Activated CD4-positive, alpha-beta T cell treated with anti-CD3 and anti-CD28 coated beads, Interleukin-2, amount 10 ng/mL, durations not matched to agents 24 days and 14 days (primary cell): ENCODE measurements around the gene AMER2. TPM values are rescaled to one million over a fixed set of nuclear protein-coding genes. Genes with fewer than 3 reads are reported as not detected.

Experiments used
- DNase-seq: peaks from one replicate; pipeline ENCODE4 v3.0.0; 2022
- H3K27ac Mint-ChIP-seq: one replicate; pipeline ENCODE4 v1.8.0; 2022; ENCODE audit warnings: mild to moderate bottlenecking, mixed read lengths
- H3K27me3 Mint-ChIP-seq: one replicate; pipeline ENCODE4 v1.8.0; 2022; ENCODE audit warnings: mixed read lengths
- H3K36me3 Mint-ChIP-seq: one replicate; pipeline ENCODE4 v1.8.0; 2022; ENCODE audit warnings: low read depth, mild to moderate bottlenecking, mixed read lengths
- H3K4me1 Mint-ChIP-seq: one replicate; pipeline ENCODE4 v1.8.0; 2021; ENCODE audit warnings: mixed read lengths
- H3K4me3 Mint-ChIP-seq: one replicate; pipeline ENCODE4 v1.8.0; 2022; ENCODE audit warnings: mild to moderate bottlenecking, moderate library complexity, mixed read lengths
- H3K9me3 Mint-ChIP-seq: one replicate; pipeline ENCODE4 v1.8.0; 2021; ENCODE audit warnings: mixed read lengths
- intact Hi-C: fragments of 100-400 bp; cut with micrococcal nuclease; formaldehyde crosslinking; loops from one replicate; pipeline ENCODE4 v1.15.1; 2023
- total RNA-seq: library from RNA; stranded (reverse); gene quantifications from 2 replicates; pipeline ENCODE4 v1.2.3, GENCODE V29; 2022

Gene AMER2
- total RNA-seq, 1 donor from 2014 or later = not detected

DNA sequence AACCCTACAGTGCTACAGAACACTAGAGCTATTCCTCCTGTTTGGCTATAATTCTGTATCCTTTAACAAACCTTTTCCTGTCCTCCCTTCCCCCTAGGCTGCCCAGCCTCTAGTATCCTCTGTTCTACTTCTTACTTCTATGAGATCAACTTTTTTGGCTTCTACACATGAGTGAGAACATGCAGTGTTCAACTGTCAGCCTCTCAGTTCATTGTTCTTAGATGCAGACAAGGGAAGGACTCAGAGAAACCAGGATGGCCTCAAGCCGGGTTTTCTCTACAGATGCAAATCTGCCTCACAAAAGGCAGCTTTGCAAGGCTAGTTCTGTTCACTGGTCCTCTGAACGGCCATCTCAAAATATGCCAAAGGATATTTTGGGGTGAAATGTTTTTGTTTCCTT, 18.4 kb downstream of the AMER2 start:
- peaks cover 13% of the 10 kb centered on the region for H3K27me3 Mint-ChIP-seq
- no peaks in the 10 kb centered on the region for H3K9me3 Mint-ChIP-seq
- intact Hi-C loops = no loop called here
- no peaks in the 10 kb centered on the region for H3K36me3 Mint-ChIP-seq
- H3K4me1 Mint-ChIP-seq = no peaks in the 10 kb centered on the region
- H3K27ac Mint-ChIP-seq = no peak overlapping the region
- no peak for DNase-seq
- H3K4me3 Mint-ChIP-seq = no peak overlapping the region

DNA sequence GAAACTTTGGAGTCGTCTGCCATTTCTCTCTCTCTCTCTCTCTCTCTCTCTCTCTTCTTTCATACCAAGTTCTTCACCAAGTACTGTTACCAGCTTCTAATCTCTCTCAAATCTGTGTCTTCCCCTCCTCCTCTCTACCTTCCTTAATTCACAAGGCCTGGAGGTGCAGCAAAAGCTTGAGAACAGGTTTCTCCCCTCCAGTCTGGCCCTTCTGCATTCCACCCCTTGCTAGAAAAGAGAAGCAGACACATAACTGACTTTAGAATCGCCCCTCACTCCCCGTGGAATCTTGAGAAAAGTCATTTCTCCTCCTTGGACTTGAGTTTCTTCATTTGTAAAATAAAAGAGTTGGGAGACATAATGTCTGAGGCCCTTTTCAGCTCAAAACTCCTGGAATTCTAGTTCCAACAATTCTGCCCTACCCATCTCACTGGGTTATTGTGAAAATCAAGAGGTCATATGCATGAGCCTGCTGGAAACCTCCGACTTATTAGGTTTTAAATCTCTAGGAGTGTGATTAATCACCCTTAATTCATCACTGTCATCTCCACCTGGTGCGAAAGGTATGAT, 20.4 kb downstream of the AMER2 start:
- no peak for DNase-seq
- peaks cover 13% of the 10 kb centered on the region for H3K27me3 Mint-ChIP-seq
- H3K36me3 Mint-ChIP-seq = no peaks in the 10 kb centered on the region
- H3K4me1 Mint-ChIP-seq = no peaks in the 10 kb centered on the region
- no peak overlapping the region for H3K27ac Mint-ChIP-seq
- intact Hi-C loops = no loop called here
- no peak overlapping the region for H3K4me3 Mint-ChIP-seq
- H3K9me3 Mint-ChIP-seq = no peaks in the 10 kb centered on the region

DNA sequence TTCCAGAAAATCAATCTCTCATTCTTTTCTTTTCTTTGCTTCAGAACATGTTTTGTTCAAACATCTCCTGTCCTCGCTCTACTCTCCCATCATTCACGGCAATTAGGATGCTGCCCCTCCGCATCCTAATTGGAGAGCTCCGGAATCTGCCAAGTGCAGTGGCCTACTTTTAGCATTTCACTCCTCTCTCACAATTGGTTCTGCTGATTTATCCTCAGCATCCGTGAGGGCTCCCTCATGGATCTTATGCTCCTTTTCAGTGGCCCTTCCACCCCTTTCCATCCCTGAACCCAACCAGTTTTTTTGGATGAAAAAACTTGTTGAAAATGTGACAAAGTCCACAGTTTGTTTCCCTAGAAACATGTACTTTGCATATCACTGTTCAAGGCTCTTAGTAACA, 22.4 kb downstream of the AMER2 start:
- DNase-seq = no peak
- no peak overlapping the region for H3K4me3 Mint-ChIP-seq
- intact Hi-C loops = no loop called here
- H3K27me3 Mint-ChIP-seq = peaks cover 13% of the 10 kb centered on the region
- no peaks in the 10 kb centered on the region for H3K4me1 Mint-ChIP-seq
- H3K9me3 Mint-ChIP-seq = no peaks in the 10 kb centered on the region
- no peaks in the 10 kb centered on the region for H3K36me3 Mint-ChIP-seq
- no peak overlapping the region for H3K27ac Mint-ChIP-seq

DNA sequence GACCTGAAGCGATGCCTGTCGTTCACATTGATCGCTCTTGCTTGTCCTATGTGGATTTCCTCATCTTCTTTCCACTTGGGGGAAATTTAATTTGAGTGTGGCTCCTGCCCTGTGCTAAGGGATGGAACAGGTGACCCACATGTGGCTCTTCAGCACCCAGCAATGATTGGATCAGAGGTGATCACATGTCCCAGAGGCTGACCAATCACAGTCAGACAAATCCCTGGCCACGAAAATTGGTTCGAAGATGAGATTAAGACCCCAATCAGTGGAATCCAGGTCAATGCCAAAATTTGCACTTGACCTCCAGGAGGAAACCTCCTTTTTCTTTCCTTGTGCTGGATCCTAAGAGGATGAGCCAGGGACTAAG, 23.7 kb downstream of the AMER2 start:
- Mint-ChIP-seq H3K27me3 (peaks cover 11% of the 10 kb centered on the region), H3K9me3 (no peaks in the 10 kb centered on the region), H3K36me3 (no peaks in the 10 kb centered on the region), H3K4me3 (no peak overlapping the region), H3K27ac (no peak overlapping the region), H3K4me1 (no peaks in the 10 kb centered on the region)
- DNase-seq = no peak
- intact Hi-C loops = no loop called here

DNA sequence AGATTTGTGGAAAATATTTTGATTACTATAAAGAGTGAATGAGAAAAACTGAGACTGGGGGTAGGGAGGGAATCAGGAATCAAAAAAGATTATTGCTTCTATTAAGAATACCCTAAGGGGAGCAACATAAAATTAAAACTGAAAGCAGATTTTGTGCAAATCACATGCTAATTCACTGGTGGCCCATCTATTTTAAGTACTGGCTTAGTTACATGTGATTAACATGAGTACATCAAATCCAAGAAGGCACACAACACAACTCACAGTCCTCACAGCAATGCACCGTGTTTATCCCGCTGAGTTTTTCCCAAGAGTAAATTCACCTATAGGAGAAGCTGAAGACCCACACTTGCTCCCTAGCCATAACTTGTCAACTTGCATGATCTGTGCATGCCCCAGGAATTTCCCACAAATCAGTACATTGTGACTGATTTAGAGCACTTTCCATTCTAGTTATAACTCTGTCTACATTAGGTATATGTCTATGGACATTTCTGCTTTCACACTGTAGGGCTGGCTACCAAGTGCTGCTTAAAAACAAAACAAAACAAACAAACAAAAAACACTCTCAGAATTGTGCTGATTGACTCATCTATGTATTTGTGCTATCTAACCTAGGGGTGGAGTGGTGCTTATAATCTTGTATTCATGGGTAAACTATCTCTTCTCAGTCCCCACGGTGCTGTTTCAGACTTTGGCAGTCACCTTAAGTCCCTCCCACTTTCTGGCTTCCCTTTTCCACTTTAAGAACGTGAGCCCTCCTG, 24.3 kb downstream of the AMER2 start:
- Mint-ChIP-seq H3K4me3 (no peak overlapping the region), H3K27me3 (peaks cover 11% of the 10 kb centered on the region), H3K4me1 (no peaks in the 10 kb centered on the region), H3K36me3 (no peaks in the 10 kb centered on the region), H3K27ac (no peak overlapping the region), H3K9me3 (no peaks in the 10 kb centered on the region)
- intact Hi-C loops = no loop called here
- DNase-seq = no peak

DNA sequence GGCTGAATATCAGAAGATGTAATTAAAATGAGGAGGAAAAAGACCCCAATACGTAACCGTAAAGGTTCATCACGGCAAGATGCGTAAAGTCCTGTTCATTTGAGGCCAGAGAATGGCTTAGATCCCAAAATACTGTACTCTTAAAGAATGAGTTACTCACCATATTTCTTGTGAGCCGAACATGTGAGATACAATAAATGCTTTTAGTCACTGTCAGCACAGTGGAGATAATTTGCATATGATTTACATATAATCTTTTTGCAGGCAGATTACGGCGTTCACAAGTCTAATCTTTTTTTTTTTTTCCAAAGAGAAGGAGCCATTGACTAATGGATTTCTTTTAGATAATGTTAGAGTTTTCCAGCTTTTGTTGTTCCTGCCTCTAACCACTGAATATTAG, 28.4 kb downstream of the AMER2 start:
- intact Hi-C loops = no loop called here
- Mint-ChIP-seq H3K9me3 (no peaks in the 10 kb centered on the region), H3K4me3 (no peak overlapping the region), H3K27ac (no peak overlapping the region), H3K4me1 (no peaks in the 10 kb centered on the region), H3K27me3 (no peaks in the 10 kb centered on the region), H3K36me3 (no peaks in the 10 kb centered on the region)
- no peak for DNase-seq

DNA sequence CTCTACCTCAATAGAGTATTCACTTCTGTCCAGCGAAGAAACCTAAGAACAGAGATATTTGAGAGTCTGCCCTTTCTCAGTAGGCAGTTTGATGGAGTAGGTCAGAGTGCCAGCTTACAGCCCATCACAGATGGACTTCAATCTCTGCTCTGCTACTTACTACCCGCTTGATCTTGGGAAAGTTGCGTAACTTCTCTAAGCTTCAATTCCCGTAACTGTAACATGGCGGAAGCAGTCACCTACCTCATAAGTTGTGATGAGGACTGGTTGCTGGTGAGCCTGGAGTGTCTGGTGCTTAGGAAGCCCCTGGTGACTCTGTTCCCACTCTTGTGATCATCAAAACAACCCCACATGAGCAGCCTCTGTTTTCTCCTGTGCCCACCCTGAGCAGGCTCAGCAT, 31.0 kb downstream of the AMER2 start:
- Mint-ChIP-seq H3K27me3 (peaks cover 9% of the 10 kb centered on the region), H3K36me3 (no peaks in the 10 kb centered on the region), H3K4me3 (no peak overlapping the region), H3K9me3 (no peaks in the 10 kb centered on the region), H3K4me1 (no peaks in the 10 kb centered on the region), H3K27ac (no peak overlapping the region)
- no peak for DNase-seq
- intact Hi-C loops = no loop called here

DNA sequence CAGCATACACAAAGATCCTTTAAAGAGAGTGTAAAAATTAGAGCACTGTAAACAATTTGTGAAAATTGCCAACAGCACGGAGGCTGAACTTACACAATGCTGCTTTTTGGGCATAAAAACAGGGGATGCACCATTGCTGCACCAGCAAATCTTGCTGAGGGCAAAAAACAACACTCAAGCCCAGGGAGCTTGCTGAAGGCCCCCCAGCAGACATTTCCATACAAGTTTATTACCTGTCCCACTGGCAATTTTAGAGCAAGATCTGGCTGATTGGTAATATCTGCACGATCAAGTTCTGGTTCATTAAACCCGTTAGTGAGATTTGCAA, 34.3 kb downstream of the AMER2 start:
- H3K4me1 Mint-ChIP-seq = no peaks in the 10 kb centered on the region
- intact Hi-C loops = no loop called here

DNA sequence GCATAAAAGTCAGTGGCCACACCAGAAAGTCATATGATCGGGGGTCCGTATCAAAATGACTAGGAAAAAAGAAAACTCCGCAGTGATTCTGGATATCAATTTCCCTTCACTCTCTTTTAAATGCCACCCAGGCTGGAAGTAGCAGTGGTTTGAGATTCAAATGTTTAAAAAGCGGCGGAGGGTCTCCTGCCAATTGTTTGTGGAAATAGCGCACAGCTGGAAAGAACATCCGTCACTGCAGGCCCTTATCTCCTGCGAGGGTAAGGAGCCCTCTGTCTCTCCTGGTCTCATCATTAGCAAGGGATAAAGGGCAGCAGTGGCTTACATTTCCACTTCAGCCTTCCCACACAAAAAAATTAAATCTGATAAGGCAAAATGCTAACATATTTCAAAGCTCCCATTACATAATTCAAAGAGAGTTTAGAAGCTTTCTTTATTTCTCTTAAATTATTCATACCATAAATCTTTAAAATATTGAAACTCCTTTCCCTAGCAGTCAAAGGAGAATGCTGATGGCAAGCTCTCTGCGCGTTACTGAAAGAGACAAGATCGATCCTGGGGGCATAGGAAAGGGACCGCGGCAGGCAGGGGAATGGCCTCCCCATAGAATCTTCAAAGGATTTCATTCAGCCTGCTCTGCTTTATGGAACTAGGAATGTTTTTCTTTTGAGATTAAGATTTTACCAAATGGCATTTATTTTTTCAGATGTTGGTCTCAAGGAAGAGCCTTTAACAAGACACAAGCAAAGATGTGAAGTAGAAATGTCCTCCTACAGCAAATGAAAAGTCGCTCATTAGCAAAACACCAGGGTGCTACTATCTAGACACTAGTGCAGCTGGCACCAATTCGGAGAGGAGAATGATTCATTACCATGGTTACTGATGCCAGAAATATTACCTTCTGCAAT, 35.0 kb downstream of the AMER2 start:
- DNase-seq = no peak
- Mint-ChIP-seq H3K27me3 (peaks cover 18% of the 10 kb centered on the region), H3K36me3 (no peaks in the 10 kb centered on the region), H3K4me1 (no peaks in the 10 kb centered on the region), H3K4me3 (no peak overlapping the region), H3K27ac (no peak overlapping the region), H3K9me3 (no peaks in the 10 kb centered on the region)
- intact Hi-C loops = no loop called here

More for the DNA sequence above, 34.3 kb downstream of the AMER2 start:
- H3K36me3 Mint-ChIP-seq = no peaks in the 10 kb centered on the region
- no peaks in the 10 kb centered on the region for H3K9me3 Mint-ChIP-seq
- no peak for DNase-seq
- H3K27ac Mint-ChIP-seq = no peak overlapping the region
- peaks cover 17% of the 10 kb centered on the region for H3K27me3 Mint-ChIP-seq
- H3K4me3 Mint-ChIP-seq = no peak overlapping the region

DNA sequence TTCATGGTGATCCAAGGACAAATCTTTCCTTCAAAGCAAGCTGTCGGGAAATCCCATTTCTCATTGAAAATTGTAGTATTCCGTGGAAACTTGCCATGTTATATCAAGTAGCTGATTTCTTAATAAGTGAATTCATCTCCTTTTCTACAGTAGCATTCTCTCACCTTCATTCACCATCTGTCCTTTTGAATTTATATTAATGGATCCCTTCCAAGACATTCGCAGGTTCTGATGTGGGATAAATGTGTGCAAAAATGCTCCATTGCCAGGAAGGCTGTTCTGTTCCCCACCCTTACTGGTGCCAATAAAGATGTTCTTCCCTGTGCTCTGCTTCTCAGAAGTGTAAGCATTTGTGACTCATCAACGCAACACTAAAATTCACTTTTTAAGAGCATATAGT, 36.2 kb downstream of the AMER2 start:
- no peak for DNase-seq
- H3K9me3 Mint-ChIP-seq = no peaks in the 10 kb centered on the region
- peaks cover 20% of the 10 kb centered on the region for H3K27me3 Mint-ChIP-seq
- H3K4me1 Mint-ChIP-seq = no peaks in the 10 kb centered on the region
- H3K36me3 Mint-ChIP-seq = no peaks in the 10 kb centered on the region
- no peak overlapping the region for H3K4me3 Mint-ChIP-seq
- intact Hi-C loops = no loop called here
- no peak overlapping the region for H3K27ac Mint-ChIP-seq

DNA sequence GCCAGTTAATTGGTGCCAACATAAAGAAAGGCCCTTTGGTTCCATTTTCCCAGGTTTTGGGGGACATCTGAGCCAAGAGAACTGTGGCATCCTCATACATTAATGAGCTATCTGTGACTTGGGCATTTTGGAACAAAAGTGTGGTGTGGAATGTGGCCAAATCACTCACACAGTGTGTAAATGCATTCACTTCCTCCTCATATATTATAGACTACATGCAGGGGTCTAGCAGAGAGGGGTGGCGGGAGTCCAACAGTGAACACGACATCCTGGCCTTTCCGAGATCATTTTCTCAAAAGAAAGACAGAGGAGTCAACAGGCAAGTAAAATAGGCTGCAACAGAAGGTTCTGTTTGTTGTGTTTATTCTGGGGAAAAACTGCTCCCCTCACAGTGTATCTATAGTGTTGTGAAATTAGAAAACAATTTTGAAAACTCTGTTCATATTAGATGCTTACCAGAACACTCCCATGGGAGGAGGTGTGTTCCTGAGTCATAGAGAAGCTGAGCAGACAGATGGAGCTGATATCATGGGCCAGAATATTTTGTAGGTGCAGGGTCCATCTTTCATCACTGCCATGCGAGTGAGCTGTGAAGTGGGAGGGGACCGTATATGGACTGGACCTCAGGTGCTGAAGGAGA, 39.2 kb downstream of the AMER2 start:
- intact Hi-C loops = no loop called here
- Mint-ChIP-seq H3K4me3 (no peak overlapping the region), H3K36me3 (no peaks in the 10 kb centered on the region), H3K27ac (no peak overlapping the region), H3K27me3 (peaks cover 20% of the 10 kb centered on the region), H3K9me3 (no peaks in the 10 kb centered on the region), H3K4me1 (no peaks in the 10 kb centered on the region)
- no peak for DNase-seq

DNA sequence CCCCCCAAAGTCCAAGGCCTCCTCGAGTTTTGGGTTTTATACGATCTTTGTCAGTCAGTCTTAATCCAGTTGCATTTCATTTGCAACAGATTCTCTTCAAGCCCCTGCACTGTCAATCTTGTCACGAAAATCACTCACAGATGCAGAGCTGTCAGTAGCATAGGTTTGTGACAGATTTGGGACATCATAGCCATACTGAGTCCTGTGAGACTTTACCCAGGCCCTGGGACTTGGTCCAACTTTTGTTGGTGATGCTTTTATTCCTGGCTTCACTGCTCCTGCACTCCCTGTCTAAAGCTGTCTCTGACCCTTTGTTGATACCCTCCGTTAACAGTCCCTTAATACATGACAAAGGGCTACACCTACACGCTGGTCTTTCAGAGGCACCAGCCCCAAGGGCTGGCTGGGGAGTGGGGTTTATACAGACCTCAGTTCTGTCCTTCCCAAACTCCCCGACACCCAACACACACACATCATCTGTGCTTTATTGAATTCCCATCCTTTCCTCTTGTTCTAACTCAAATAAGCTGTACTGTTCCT, 40.1 kb downstream of the AMER2 start:
- H3K4me1 Mint-ChIP-seq = no peaks in the 10 kb centered on the region
- DNase-seq = no peak
- H3K36me3 Mint-ChIP-seq = no peaks in the 10 kb centered on the region
- H3K4me3 Mint-ChIP-seq = no peak overlapping the region
- peaks cover 18% of the 10 kb centered on the region for H3K27me3 Mint-ChIP-seq
- intact Hi-C loops = no loop called here
- no peak overlapping the region for H3K27ac Mint-ChIP-seq
- no peaks in the 10 kb centered on the region for H3K9me3 Mint-ChIP-seq

DNA sequence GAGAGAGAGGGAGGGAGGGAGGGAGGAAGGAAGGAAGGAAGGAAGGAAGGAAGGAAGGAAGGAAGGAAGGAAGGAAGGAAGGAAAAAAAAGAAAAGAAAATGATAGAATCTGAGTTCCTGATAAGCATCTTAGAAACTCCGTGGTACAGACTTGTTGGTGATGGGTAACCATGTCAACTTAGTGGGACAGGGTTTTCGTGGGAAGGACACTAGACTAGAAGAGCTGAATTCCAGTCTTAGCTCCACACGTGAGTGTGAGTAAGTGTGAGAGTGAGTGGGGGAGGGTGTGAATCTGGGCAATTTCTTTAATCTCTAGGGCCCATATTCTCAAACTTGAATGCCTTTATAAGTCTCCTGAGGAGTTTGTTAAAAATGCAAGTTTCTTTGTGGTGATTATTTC, 41.1 kb downstream of the AMER2 start:
- DNase-seq = no peak
- Mint-ChIP-seq H3K27ac (no peak overlapping the region), H3K4me1 (no peaks in the 10 kb centered on the region), H3K27me3 (peaks cover 20% of the 10 kb centered on the region), H3K9me3 (no peaks in the 10 kb centered on the region), H3K36me3 (no peaks in the 10 kb centered on the region), H3K4me3 (no peak overlapping the region)
- intact Hi-C loops = no loop called here
